Liver (tissue), 9 donors: ENCODE measurements around the gene UBE2D3. TPM values are rescaled to one million over a fixed set of nuclear protein-coding genes. Genes with fewer than 3 reads are reported as not detected.

ENCODE experiments used
- DNase-seq: peaks from one replicate; pipeline ENCODE4 v3.0.0-alpha.2; 2017; ENCODE audit warnings: low spot score
- H3K27ac ChIP-seq, 2 donors: one replicate each; pipeline ENCODE4 v1.7.0; 2013; ENCODE audit warnings: inconsistent platforms in 2 of 2, low read length in 2 of 2, control low read depth in 1 of 2, low read depth in 1 of 2, mild to moderate bottlenecking in 1 of 2
- H3K27me3 ChIP-seq, 4 donors: one replicate each; pipeline versions ENCODE4 v1.6.1 to v1.7.0; 2013; ENCODE audit warnings: low read length in 3 of 4, inconsistent platforms in 1 of 4, mild to moderate bottlenecking in 1 of 4, moderate library complexity in 1 of 4; ENCODE audit not compliant: control insufficient read depth in 4 of 4, insufficient read depth in 4 of 4
- H3K36me3 ChIP-seq, 4 donors: one replicate each; pipeline versions ENCODE4 v1.6.1 to v1.7.0; 2013; ENCODE audit warnings: low read length in 3 of 4, mild to moderate bottlenecking in 3 of 4, low read depth in 1 of 4, moderate library complexity in 1 of 4; ENCODE audit not compliant: control insufficient read depth in 4 of 4, insufficient read depth in 3 of 4
- H3K4me1 ChIP-seq, 4 donors: one replicate each; pipeline versions ENCODE4 v1.6.1 to v1.7.0; 2013; ENCODE audit warnings: low read length in 3 of 4, mild to moderate bottlenecking in 3 of 4, moderate library complexity in 1 of 4; ENCODE audit not compliant: control insufficient read depth in 4 of 4, insufficient read depth in 4 of 4
- H3K4me3 ChIP-seq, 3 donors: one replicate each; pipeline versions ENCODE4 v1.6.1 to v1.7.0; 2013; ENCODE audit warnings: low read length in 3 of 3, control low read depth in 1 of 3, low read depth in 1 of 3, mild to moderate bottlenecking in 1 of 3
- H3K9ac ChIP-seq, 2 donors: one replicate each; pipeline ENCODE4 v1.7.0; 2013; ENCODE audit warnings: low read length in 2 of 2, mild to moderate bottlenecking in 2 of 2, moderate library complexity in 2 of 2, control low read depth in 1 of 2, low read depth in 1 of 2
- H3K9me3 ChIP-seq, 4 donors: one replicate each; pipeline versions ENCODE4 v1.6.1 to v1.7.0; 2013; ENCODE audit warnings: low read length in 3 of 4; ENCODE audit not compliant: control insufficient read depth in 4 of 4
- FOXA1 ChIP-seq: IDR thresholded peaks from 2 replicates; pipeline ENCODE4 v1.6.1; 2016; ENCODE audit warnings: antibody characterized with exemption
- GABPA ChIP-seq, 2 donors: IDR thresholded peaks in 1 of 2; conservative IDR thresholded peaks in 1 of 2; 2 replicates each; pipeline ENCODE4 v1.6.1; 2016; ENCODE audit warnings: antibody characterized with exemption in 2 of 2, mild to moderate bottlenecking in 1 of 2, moderate library complexity in 1 of 2
- JUND ChIP-seq, 2 donors: IDR thresholded peaks; 2 replicates each; pipeline ENCODE4 v1.6.1; 2016; ENCODE audit warnings: antibody characterized with exemption in 2 of 2
- NR2F2 ChIP-seq: IDR thresholded peaks from 2 replicates; pipeline ENCODE4 v1.6.1; 2016; ENCODE audit warnings: antibody characterized with exemption
- RAD21 ChIP-seq, 2 donors: IDR thresholded peaks; 2 replicates each; pipeline ENCODE4 v1.6.1; 2016; ENCODE audit warnings: antibody characterized with exemption in 2 of 2, mild to moderate bottlenecking in 2 of 2
- TAF1 ChIP-seq: conservative IDR thresholded peaks from 2 replicates; pipeline ENCODE4 v1.6.1; 2016; ENCODE audit warnings: antibody characterized with exemption, mild to moderate bottlenecking
- YY1 ChIP-seq: IDR thresholded peaks from 2 replicates; pipeline ENCODE4 v1.6.1; 2016; ENCODE audit warnings: antibody characterized with exemption, mild to moderate bottlenecking
- WGBS: extraction: QIAGEN DNeasy Blood & Tissue Kit; methylation state at CpG from one replicate; pipeline ENCODE4 v1.1.7; 2013; 5-methylcytosine and 5-hydroxymethylcytosine counted together
- polyA plus RNA-seq, 2 donors: library from polyadenylated mRNA; stranded (reverse) in 1 of 2; unstranded in 1 of 2; fragments of 200-250 nt in 1 of 2; fragments of >200 nt in 1 of 2; fragmentation: Nextera tagmentation in 1 of 2; extraction: Ambion mirVana in 1 of 2; gene quantifications; one replicate each; pipeline versions ENCODE4 v1.2.1 to v1.2.3, GENCODE V29; 2013 to 2015
- total RNA-seq, 2 donors: library from RNA; depleted of rRNA; stranded (reverse); fragments of >200 nt; gene quantifications; one replicate each; pipeline ENCODE4 v1.2.3, GENCODE V29; 2014
- TF ChIP-seq, protein P1 (sequence below): IDR thresholded peaks from 2 replicates; pipeline ENCODE4 v1.6.1; 2016; ENCODE audit warnings: antibody characterized with exemption
- TF ChIP-seq, protein P2 (sequence below): fragments of 150-350 bp; IDR thresholded peaks from 2 replicates; pipeline ENCODE4 v1.5.1; 2017; ENCODE audit warnings: improper control_type of control experiment, low read depth, low read length; ENCODE audit not compliant: missing input control
- TF ChIP-seq, protein P3 (sequence below): IDR thresholded peaks from 2 replicates; pipeline ENCODE4 v1.6.1; 2016; ENCODE audit warnings: antibody characterized with exemption
- TF ChIP-seq, protein P4 (sequence below): IDR thresholded peaks from 2 replicates; pipeline ENCODE4 v1.6.1; 2016; ENCODE audit warnings: antibody characterized with exemption, mild to moderate bottlenecking
- donor health status: healthy.
- donor health status: healthy.
- donor health status: healthy.
- donor health status: healthy.
- donor health status: healthy.

The UBE2D3 gene
- total and polyA plus RNA-seq, 4 donors = 133 to 231 (median 150) TPM

DNA sequence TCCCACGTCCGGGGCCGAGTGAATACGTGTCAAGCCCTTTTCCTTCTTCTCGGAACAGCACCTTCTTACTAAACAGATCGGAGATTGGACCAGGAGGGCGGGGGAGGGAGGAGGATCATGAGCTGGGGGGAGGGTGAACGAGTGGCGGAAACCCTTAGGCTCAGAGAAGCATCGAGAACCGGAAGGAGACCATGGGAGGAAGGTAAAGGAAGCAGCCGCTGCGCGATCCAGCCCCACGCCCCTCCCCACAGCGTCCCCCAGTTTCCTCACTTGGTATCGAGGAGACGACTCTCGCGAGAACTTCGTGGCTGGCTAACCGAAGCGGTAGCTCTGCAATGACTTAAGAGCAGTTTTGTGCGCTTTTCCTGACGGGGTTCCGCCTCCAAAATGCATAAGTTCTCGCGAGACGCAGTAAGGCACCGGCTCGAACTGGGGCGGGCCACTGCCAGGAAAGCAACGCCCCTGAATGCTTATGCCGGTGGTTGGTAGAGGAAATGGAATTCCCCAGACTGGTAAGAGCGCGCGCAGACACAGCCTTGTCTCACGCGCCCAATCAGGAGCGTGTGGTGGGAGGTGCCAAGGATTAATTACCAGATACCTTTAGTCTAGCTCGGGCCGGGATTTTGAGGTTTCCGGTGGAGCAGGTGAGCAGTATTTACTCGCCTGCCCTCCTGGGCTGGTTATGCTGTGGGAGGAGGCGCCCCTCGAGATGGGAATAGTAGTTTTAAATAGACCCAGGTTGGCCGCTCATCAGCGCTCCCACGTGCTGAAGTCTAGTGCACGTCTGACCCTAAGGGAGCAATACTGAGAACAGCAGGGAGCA, 534 bp upstream of the UBE2D3 start (continued):
- TF ChIP-seq, protein P1, sequence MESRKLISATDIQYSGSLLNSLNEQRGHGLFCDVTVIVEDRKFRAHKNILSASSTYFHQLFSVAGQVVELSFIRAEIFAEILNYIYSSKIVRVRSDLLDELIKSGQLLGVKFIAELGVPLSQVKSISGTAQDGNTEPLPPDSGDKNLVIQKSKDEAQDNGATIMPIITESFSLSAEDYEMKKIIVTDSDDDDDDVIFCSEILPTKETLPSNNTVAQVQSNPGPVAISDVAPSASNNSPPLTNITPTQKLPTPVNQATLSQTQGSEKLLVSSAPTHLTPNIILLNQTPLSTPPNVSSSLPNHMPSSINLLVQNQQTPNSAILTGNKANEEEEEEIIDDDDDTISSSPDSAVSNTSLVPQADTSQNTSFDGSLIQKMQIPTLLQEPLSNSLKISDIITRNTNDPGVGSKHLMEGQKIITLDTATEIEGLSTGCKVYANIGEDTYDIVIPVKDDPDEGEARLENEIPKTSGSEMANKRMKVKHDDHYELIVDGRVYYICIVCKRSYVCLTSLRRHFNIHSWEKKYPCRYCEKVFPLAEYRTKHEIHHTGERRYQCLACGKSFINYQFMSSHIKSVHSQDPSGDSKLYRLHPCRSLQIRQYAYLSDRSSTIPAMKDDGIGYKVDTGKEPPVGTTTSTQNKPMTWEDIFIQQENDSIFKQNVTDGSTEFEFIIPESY = peak; percentile 100
- peak; percentile 45 for TF ChIP-seq NR2F2

DNA sequence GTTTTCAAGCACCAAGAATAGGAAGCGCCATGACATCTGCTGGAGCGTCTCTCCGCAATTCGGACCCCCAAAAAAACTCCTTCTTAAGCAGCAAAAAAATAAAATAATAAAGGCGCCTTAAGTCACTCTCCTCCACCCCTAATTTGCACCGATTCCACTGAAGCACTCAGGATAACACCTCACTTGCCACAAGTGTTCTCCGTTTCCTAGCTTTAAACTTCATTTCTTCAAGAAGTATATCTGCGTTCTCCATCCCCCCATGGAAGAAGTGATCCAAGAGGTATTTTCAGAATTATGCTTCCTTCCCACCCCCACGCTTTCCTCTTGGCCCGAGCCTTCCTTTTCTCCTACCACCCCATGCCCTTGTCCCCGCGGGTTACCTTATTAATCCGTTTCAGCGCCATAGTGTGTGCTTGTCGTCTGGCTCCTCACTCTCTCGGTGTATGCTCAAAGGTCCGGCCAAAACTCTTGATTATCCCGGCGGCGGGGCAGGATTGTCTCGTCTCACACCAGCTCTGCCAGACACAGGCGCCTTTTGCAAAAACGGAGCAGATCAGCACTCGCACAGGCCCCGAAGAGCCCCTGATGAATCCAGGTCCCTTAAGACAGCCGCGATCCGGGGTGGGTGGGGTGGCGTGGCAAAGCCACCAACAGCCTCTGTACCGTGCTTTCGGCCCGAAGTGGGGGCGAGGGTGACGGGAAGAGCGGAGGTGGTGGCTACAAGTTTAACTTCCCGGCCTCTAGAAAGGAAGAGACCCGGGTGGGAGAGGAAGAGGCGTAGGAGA, 1.1 kb downstream of the UBE2D3 start:
- no peaks in the 10 kb centered on the region for H3K9me3 ChIP-seq
- H3K9ac ChIP-seq = peak overlapping the region; percentile 99 to 100
- H3K27me3 ChIP-seq = no peaks in the 10 kb centered on the region
- H3K36me3 ChIP-seq = peaks cover 0 to 2% (median 0%) of the 10 kb centered on the region in 4 donors
- H3K4me3 ChIP-seq = peak overlapping the region; percentile 78 to 99 (median 98)
- peak overlapping the region; percentile 100 for H3K27ac ChIP-seq
- peaks cover 6 to 37% (median 25%) of the 10 kb centered on the region in 4 donors for H3K4me1 ChIP-seq
- WGBS = under 1% methylated on average over 38 of the region's 38 CpGs
- TF ChIP-seq TAF1 (peak; percentile 46), JUND (IDR thresholded peaks at IDR 0.05) (no peak)
- DNase-seq = peak; percentile 80

DNA sequence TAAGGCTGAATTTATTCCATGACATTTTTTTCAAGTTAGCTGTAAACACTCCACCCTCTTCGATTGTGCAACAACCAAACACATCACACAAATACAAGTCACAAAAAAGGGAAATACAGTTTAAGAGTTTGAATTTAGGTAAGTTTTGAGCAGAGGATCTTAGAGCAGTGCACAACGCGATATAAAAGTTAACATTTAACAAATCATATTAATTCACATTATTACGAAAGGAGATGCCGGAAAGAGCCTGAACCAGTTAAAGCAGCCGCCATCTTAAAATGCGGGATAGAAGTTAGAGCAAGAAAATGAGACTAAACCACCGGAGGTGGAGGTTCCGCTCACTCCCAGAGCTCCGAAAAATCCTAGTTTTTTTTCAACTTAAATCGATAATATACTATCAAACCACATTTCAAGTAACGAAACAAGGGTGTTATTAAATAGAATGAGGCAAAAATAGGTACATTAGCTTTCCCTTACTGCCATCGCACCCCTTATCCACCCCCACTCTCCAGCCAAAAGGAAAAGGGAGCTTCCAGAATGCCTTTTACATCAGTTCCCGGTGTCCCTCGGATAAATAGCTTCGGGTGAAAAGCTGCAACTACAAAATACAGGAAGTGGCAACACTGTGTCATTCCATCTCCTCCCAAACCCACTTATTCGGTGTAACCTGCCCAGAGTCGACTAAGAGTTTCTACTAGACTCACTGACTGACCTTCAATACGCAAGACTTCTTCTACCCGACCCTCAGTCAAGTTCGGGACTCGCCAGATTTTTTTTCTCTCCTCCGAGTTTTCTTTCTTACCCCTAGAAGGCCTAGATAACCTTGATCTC, 1.9 kb downstream of the UBE2D3 start:
- Histone ChIP-seq H3K27me3 (no peaks in the 10 kb centered on the region), H3K4me3 (peak overlapping the region; percentile 78 to 99 (median 98)), H3K36me3 (peaks cover 0 to 2% (median 0%) of the 10 kb centered on the region in 4 donors), H3K27ac (peak overlapping the region; percentile 100), H3K9me3 (no peaks in the 10 kb centered on the region), H3K9ac (peak overlapping the region; percentile 99 to 100), H3K4me1 (peaks cover 6 to 44% (median 30%) of the 10 kb centered on the region in 4 donors)
- TF ChIP-seq YY1 (peak; percentile 98), TAF1 (peak; percentile 34), FOXA1 (no peak), RAD21 (IDR thresholded peaks at IDR 0.05) (no peak), GABPA (IDR thresholded peaks at IDR 0.05 in 1 of 2, conservative IDR thresholded peaks at IDR 0.05 in 1 of 2) (peak; percentile 52 to 66)
- TF ChIP-seq, protein P2, sequence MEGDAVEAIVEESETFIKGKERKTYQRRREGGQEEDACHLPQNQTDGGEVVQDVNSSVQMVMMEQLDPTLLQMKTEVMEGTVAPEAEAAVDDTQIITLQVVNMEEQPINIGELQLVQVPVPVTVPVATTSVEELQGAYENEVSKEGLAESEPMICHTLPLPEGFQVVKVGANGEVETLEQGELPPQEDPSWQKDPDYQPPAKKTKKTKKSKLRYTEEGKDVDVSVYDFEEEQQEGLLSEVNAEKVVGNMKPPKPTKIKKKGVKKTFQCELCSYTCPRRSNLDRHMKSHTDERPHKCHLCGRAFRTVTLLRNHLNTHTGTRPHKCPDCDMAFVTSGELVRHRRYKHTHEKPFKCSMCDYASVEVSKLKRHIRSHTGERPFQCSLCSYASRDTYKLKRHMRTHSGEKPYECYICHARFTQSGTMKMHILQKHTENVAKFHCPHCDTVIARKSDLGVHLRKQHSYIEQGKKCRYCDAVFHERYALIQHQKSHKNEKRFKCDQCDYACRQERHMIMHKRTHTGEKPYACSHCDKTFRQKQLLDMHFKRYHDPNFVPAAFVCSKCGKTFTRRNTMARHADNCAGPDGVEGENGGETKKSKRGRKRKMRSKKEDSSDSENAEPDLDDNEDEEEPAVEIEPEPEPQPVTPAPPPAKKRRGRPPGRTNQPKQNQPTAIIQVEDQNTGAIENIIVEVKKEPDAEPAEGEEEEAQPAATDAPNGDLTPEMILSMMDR = no peak
- TF ChIP-seq, protein P1 = peak; percentile 57
- TF ChIP-seq, protein P3, sequence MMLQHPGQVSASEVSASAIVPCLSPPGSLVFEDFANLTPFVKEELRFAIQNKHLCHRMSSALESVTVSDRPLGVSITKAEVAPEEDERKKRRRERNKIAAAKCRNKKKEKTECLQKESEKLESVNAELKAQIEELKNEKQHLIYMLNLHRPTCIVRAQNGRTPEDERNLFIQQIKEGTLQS = peak; percentile 8
- TF ChIP-seq, protein P4, sequence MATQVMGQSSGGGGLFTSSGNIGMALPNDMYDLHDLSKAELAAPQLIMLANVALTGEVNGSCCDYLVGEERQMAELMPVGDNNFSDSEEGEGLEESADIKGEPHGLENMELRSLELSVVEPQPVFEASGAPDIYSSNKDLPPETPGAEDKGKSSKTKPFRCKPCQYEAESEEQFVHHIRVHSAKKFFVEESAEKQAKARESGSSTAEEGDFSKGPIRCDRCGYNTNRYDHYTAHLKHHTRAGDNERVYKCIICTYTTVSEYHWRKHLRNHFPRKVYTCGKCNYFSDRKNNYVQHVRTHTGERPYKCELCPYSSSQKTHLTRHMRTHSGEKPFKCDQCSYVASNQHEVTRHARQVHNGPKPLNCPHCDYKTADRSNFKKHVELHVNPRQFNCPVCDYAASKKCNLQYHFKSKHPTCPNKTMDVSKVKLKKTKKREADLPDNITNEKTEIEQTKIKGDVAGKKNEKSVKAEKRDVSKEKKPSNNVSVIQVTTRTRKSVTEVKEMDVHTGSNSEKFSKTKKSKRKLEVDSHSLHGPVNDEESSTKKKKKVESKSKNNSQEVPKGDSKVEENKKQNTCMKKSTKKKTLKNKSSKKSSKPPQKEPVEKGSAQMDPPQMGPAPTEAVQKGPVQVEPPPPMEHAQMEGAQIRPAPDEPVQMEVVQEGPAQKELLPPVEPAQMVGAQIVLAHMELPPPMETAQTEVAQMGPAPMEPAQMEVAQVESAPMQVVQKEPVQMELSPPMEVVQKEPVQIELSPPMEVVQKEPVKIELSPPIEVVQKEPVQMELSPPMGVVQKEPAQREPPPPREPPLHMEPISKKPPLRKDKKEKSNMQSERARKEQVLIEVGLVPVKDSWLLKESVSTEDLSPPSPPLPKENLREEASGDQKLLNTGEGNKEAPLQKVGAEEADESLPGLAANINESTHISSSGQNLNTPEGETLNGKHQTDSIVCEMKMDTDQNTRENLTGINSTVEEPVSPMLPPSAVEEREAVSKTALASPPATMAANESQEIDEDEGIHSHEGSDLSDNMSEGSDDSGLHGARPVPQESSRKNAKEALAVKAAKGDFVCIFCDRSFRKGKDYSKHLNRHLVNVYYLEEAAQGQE = no peak
- under 1% methylated on average over 23 of the region's 23 CpGs for WGBS
- DNase-seq = peak; percentile 50
